GM23338 (cell line): ENCODE data around the gene NGLY1. TPM values are rescaled to one million over a fixed set of nuclear protein-coding genes. Genes with fewer than 3 reads are reported as not detected.

Experiments used
- ATAC-seq: fragments of 200-7000 bp; cut with Tn5 transposase; 3 replicates; pipeline ENCODE4 v1.9.1; 2020
- DNase-seq: peaks from one replicate; pipeline ENCODE4 v3.0.0-alpha.2; 2015; ENCODE audit warnings: low spot score
- H2AFZ ChIP-seq: fragments of 200-600 bp; sonication (generic); 2 replicates; pipeline ENCODE4 v1.8.0; 2016; ENCODE audit warnings: antibody characterized with exemption, mild to moderate bottlenecking, moderate library complexity
- H3F3A ChIP-seq: fragments of 200-600 bp; sonication (generic); replicated peaks from 2 replicates; pipeline ENCODE4 v1.8.0; 2017; ENCODE audit warnings: antibody characterized with exemption, mixed run types, low read depth
- H3K27ac ChIP-seq: fragments of 200-600 bp; sonication (generic); 2 replicates; pipeline ENCODE4 v1.6.1; 2016; ENCODE audit warnings: low read depth
- H3K27me3 ChIP-seq: fragments of 200-600 bp; sonication (generic); 2 replicates; pipeline ENCODE4 v1.8.0; 2016; ENCODE audit warnings: mild to moderate bottlenecking, mixed run types, moderate library complexity; ENCODE audit not compliant: insufficient read depth
- H3K36me3 ChIP-seq: fragments of 200-600 bp; sonication (generic); 2 replicates; pipeline ENCODE4 v1.8.0; 2016; ENCODE audit warnings: mild to moderate bottlenecking; ENCODE audit not compliant: insufficient read depth
- H3K4me1 ChIP-seq: fragments of 200-600 bp; sonication (generic); 2 replicates; pipeline ENCODE4 v1.8.0; 2016; ENCODE audit warnings: mild to moderate bottlenecking, moderate library complexity; ENCODE audit not compliant: insufficient read depth
- H3K4me2 ChIP-seq: fragments of 200-600 bp; sonication (generic); 2 replicates; pipeline ENCODE4 v1.7.1; 2017; ENCODE audit warnings: mixed run types
- H3K4me3 ChIP-seq: fragments of 200-600 bp; sonication (generic); 2 replicates; pipeline ENCODE4 v1.6.1; 2016; ENCODE audit warnings: mixed run types
- H3K79me2 ChIP-seq: fragments of 200-600 bp; sonication (generic); replicated peaks from 2 replicates; pipeline ENCODE4 v1.8.0; 2017; ENCODE audit warnings: mild to moderate bottlenecking; ENCODE audit not compliant: insufficient read depth
- H3K9me2 ChIP-seq: fragments of 200-600 bp; sonication (generic); 2 replicates; pipeline ENCODE4 v1.8.0; 2017; ENCODE audit not compliant: insufficient read depth
- H4K20me1 ChIP-seq: fragments of 200-600 bp; sonication (generic); replicated peaks from 2 replicates; pipeline ENCODE4 v1.8.0; 2017; ENCODE audit warnings: mild to moderate bottlenecking; ENCODE audit not compliant: insufficient read depth
- H3K27ac Mint-ChIP-seq: 2 replicates; pipeline ENCODE4 v1.8.0; 2020; ENCODE audit warnings: inconsistent platforms, mild to moderate bottlenecking, moderate library complexity, mixed read lengths
- H3K27me3 Mint-ChIP-seq: 3 replicates; pipeline ENCODE4 v1.8.0; 2022; ENCODE audit warnings: low read depth, mild to moderate bottlenecking, moderate library complexity, mixed read lengths, inconsistent platforms; ENCODE audit not compliant: insufficient read depth, poor library complexity
- H3K36me3 Mint-ChIP-seq: 3 replicates; pipeline ENCODE4 v1.8.0; 2021; ENCODE audit warnings: low read depth, mild to moderate bottlenecking, inconsistent platforms, moderate library complexity, mixed read lengths
- H3K4me1 Mint-ChIP-seq: 3 replicates; pipeline ENCODE4 v1.8.0; 2020; ENCODE audit warnings: mild to moderate bottlenecking, inconsistent platforms, mixed read lengths
- H3K4me3 Mint-ChIP-seq: 3 replicates; pipeline ENCODE4 v1.8.0; 2021; ENCODE audit warnings: moderate library complexity, mild to moderate bottlenecking, inconsistent platforms, mixed read lengths
- H3K9me3 Mint-ChIP-seq: 3 replicates; pipeline ENCODE4 v1.8.0; 2020; ENCODE audit warnings: moderate library complexity, mild to moderate bottlenecking, inconsistent platforms, mixed read lengths
- CTCF ChIP-seq, 2 experiments: fragments of 200-600 bp in 1 of 2; sonication (generic) in 1 of 2; conservative IDR thresholded peaks; 2 replicates each; pipeline versions ENCODE4 v1.5.1 to v1.6.1; 2016 to 2017; ENCODE audit warnings: antibody characterized with exemption in 2 of 2, low read depth in 2 of 2, mild to moderate bottlenecking in 2 of 2, moderate library complexity in 1 of 2
- ETS1 ChIP-seq: IDR thresholded peaks from 2 replicates; pipeline ENCODE4 v1.6.1; 2016; ENCODE audit warnings: antibody characterized with exemption
- EZH2phosphoT487 ChIP-seq: fragments of 200-600 bp; sonication (generic); IDR thresholded peaks from one replicate; pipeline ENCODE4 v1.8.1; 2018; ENCODE audit warnings: antibody characterized with exemption; ENCODE audit not compliant: unreplicated experiment
- NANOG ChIP-seq: IDR thresholded peaks from 2 replicates; pipeline ENCODE4 v1.6.1; 2016; ENCODE audit warnings: antibody characterized with exemption, borderline replicate concordance
- POLR2AphosphoS5 ChIP-seq: IDR thresholded peaks from 2 replicates; pipeline ENCODE4 v1.6.1; 2016; ENCODE audit warnings: antibody characterized with exemption, low read depth
- REST ChIP-seq: IDR thresholded peaks from one replicate; pipeline ENCODE4 v1.6.1; 2018; ENCODE audit warnings: antibody characterized with exemption; ENCODE audit not compliant: unreplicated experiment
- STAT1 ChIP-seq: IDR thresholded peaks from one replicate; pipeline ENCODE4 v1.6.1; 2016; ENCODE audit warnings: antibody characterized with exemption; ENCODE audit not compliant: unreplicated experiment
- ZNF114 ChIP-seq: fragments of 250-450 bp; sonication (Bioruptor Pico); IDR thresholded peaks from 2 replicates; pipeline ENCODE4 v1.5.0; 2020; ENCODE audit warnings: mild to moderate bottlenecking, moderate library complexity
- ZNF331 ChIP-seq: fragments of 250-450 bp; sonication (Bioruptor Pico); IDR thresholded peaks from 2 replicates; pipeline ENCODE4 v1.5.0; 2020; ENCODE audit warnings: low read depth, mild to moderate bottlenecking, moderate library complexity
- ZNF462 ChIP-seq: fragments of 250-450 bp; sonication (Bioruptor Pico); IDR thresholded peaks from 2 replicates; pipeline ENCODE4 v1.5.0; 2020; ENCODE audit warnings: mild to moderate bottlenecking, moderate library complexity
- polyA plus RNA-seq: library from polyadenylated mRNA; unstranded; fragments of >200 nt; fragmentation: Nextera tagmentation; extraction: Ambion mirVana; gene quantifications from 2 replicates; pipeline ENCODE4 v1.2.1, GENCODE V29; 2016
- total RNA-seq: library from RNA; depleted of rRNA; stranded (reverse); fragments of >200 nt; shearing (Covaris generic); gene quantifications from 2 replicates; pipeline ENCODE4 v1.2.3, GENCODE V29; 2014

NGLY1 gene
- total and polyA plus RNA-seq, 2 experiments from 2014 or later = 20.4 to 43.5 TPM

GRCh38 chr3:25727316-25727715 lies 55.9 kb downstream of the NGLY1 start:
- no peak overlapping the region for H2AFZ ChIP-seq
- H3K4me2 ChIP-seq = no peak overlapping the region
- Mint-ChIP-seq H3K9me3 (no peaks in the 10 kb centered on the region), H3K27me3 (no peaks in the 10 kb centered on the region), H3K4me3 (no peak overlapping the region), H3K27ac (no peak overlapping the region), H3K4me1 (no peaks in the 10 kb centered on the region), H3K36me3 (no peaks in the 10 kb centered on the region; the same call in 2 of the 3 replicates)
- no peak for TF ChIP-seq ZNF331 (CRISPR knock-in tag)
- H3K4me1 ChIP-seq = no peaks in the 10 kb centered on the region
- H4K20me1 ChIP-seq = no peaks in the 10 kb centered on the region
- H3K79me2 ChIP-seq = no peaks in the 10 kb centered on the region
- no peak overlapping the region for H3K27ac ChIP-seq
- DNase-seq = no peak
- H3K27me3 ChIP-seq = no peaks in the 10 kb centered on the region
- H3F3A ChIP-seq = no peaks in the 10 kb centered on the region
- no peaks in the 10 kb centered on the region for H3K9me2 ChIP-seq
- ATAC-seq = no peak
- no peak overlapping the region for H3K4me3 ChIP-seq
- H3K36me3 ChIP-seq = no peaks in the 10 kb centered on the region

GRCh38 chr3:25725810-25726209 lies 57.4 kb downstream of the NGLY1 start:
- no peak overlapping the region for H3K4me3 ChIP-seq
- no peaks in the 10 kb centered on the region for H3K36me3 ChIP-seq
- H3K27ac ChIP-seq = no peak overlapping the region
- H3K4me2 ChIP-seq = no peak overlapping the region
- H3K4me1 Mint-ChIP-seq = no peaks in the 10 kb centered on the region
- no peaks in the 10 kb centered on the region for H3K27me3 Mint-ChIP-seq
- no peaks in the 10 kb centered on the region for H3K27me3 ChIP-seq
- no peaks in the 10 kb centered on the region for H3K79me2 ChIP-seq
- H3K27ac Mint-ChIP-seq = no peak overlapping the region
- DNase-seq (no peak), ATAC-seq (no peak)
- no peak overlapping the region for H3K4me3 Mint-ChIP-seq
- H3K36me3 Mint-ChIP-seq = no peaks in the 10 kb centered on the region; the same call in 2 of the 3 replicates
- no peak overlapping the region for H2AFZ ChIP-seq
- no peaks in the 10 kb centered on the region for H3K9me3 Mint-ChIP-seq
- no peaks in the 10 kb centered on the region for H3K9me2 ChIP-seq
- H4K20me1 ChIP-seq = no peaks in the 10 kb centered on the region
- no peaks in the 10 kb centered on the region for H3F3A ChIP-seq
- H3K4me1 ChIP-seq = no peaks in the 10 kb centered on the region
- TF ChIP-seq ZNF114 (CRISPR knock-in tag) = no peak
- no peak for TF ChIP-seq REST
- TF ChIP-seq POLR2AphosphoS5 = no peak
- no peak for TF ChIP-seq STAT1
- TF ChIP-seq CTCF (conservative IDR thresholded peaks at IDR 0.05; ENCODE audit: low read depth in 2 of 2) = no peak
- TF ChIP-seq EZH2phosphoT487 = no peak
- TF ChIP-seq NANOG = no peak
- no peak for TF ChIP-seq ZNF462 (CRISPR knock-in tag)
- no peak for TF ChIP-seq ETS1
